G401 (cell line): ENCODE results near the gene MTA1. TPM values are rescaled to one million over a fixed set of nuclear protein-coding genes. Genes with fewer than 3 reads are reported as not detected.

Experiments used
- DNase-seq: peaks from one replicate; pipeline ENCODE4 v3.0.0-alpha.2; 2015; ENCODE audit warnings: low spot score
- in situ Hi-C: cut with HindIII; loops from 2 replicates; pipeline ENCODE4 v1.10.0; 2016; ENCODE audit warnings: low sequenced_read_pairs, mixed read lengths
- total RNA-seq: library from RNA; depleted of rRNA; stranded (reverse); fragments of >200 nt; shearing (Covaris generic); gene quantifications from 2 replicates; pipeline ENCODE4 v1.2.3, GENCODE V29; 2014; rRNA removed

The MTA1 gene
- total RNA-seq, result 44.9 and 55.1 TPM in 2 replicates

GRCh38 chr14:105419195-105420091 is at the start of gene MTA1:
Gene MTA1, plus strand, starts transcription at chr14:105419827. Its CDS starts 209 bp downstream, at chr14:105420036.
- in situ Hi-C loops, result no loop called here
- peak; percentile 40 for DNase-seq

- DNase-seq, result no peak
- in situ Hi-C loops, result no loop called here
These were observed 45.2 kb upstream of the MTA1 start for GRCh38 chr14:105374389-105374788.

GRCh38 chr14:105375635-105376057 is 44.0 kb upstream of the MTA1 start:
- no peak for DNase-seq
- in situ Hi-C loops, result no loop called here

GRCh38 chr14:105376521-105377440 is 42.8 kb upstream of the MTA1 start:
- in situ Hi-C loops, result no loop called here
- no peak for DNase-seq

GRCh38 chr14:105377555-105378182 is 42.0 kb upstream of the MTA1 start:
- in situ Hi-C loops, result no loop called here
- DNase-seq, result no peak

GRCh38 chr14:105378199-105378598 is 41.4 kb upstream of the MTA1 start:
- in situ Hi-C loops, result no loop called here
- no peak for DNase-seq

- in situ Hi-C loops, result no loop called here
- no peak for DNase-seq
These were observed 40.5 kb upstream of the MTA1 start for GRCh38 chr14:105378873-105379685.

GRCh38 chr14:105379946-105380345 is 39.7 kb upstream of the MTA1 start:
- in situ Hi-C loops, result no loop called here
- DNase-seq, result no peak

GRCh38 chr14:105380756-105381155 is 38.9 kb upstream of the MTA1 start:
- in situ Hi-C loops, result no loop called here
- no peak for DNase-seq

GRCh38 chr14:105381446-105382342 is 37.9 kb upstream of the MTA1 start:
- no peak for DNase-seq
- in situ Hi-C loops, result no loop called here

GRCh38 chr14:105382343-105383082 is 37.1 kb upstream of the MTA1 start:
- no peak for DNase-seq
- in situ Hi-C loops, result no loop called here

GRCh38 chr14:105383083-105383730 is 36.4 kb upstream of the MTA1 start:
- in situ Hi-C loops, result no loop called here

GRCh38 chr14:105384041-105384557 is 35.5 kb upstream of the MTA1 start:
- in situ Hi-C loops, result no loop called here
- DNase-seq, result no peak

More at GRCh38 chr14:105383083-105383730, 36.4 kb upstream of the MTA1 start:
- no peak for DNase-seq

- DNase-seq, result no peak
- in situ Hi-C loops, result no loop called here
These were observed 34.9 kb upstream of the MTA1 start for GRCh38 chr14:105384605-105385321.

GRCh38 chr14:105385322-105385637 is 34.3 kb upstream of the MTA1 start:
- no peak for DNase-seq
- in situ Hi-C loops, result no loop called here
